ENCODE results near the gene DLG2. TPM values are rescaled to one million over a fixed set of nuclear protein-coding genes. Genes with fewer than 3 reads are reported as not detected.

Gene DLG2
- total RNA-seq, 1 donor from 2014 or later, result 0.43 TPM

GRCh38 chr11:84480131-84480530, 1147.0 kb downstream of the DLG2 start:
- no peaks in the 10 kb centered on the region for H3K4me1 ChIP-seq
- no peak overlapping the region for H3K4me3 ChIP-seq
- DNase-seq (ENCODE audit: low spot score in 2 of 2), result no peak
- intact Hi-C loops (cut with DNase I), result no loop called here
- H3K27me3 ChIP-seq, result no peaks in the 10 kb centered on the region
- no peaks in the 10 kb centered on the region for H3K9me3 ChIP-seq
- H3K36me3 ChIP-seq, result no peaks in the 10 kb centered on the region
- no peak overlapping the region for H3K27ac ChIP-seq
- no peak for TF ChIP-seq CTCF (IDR thresholded peaks at IDR 0.05)

GRCh38 chr11:84476581-84476980, 1150.6 kb downstream of the DLG2 start:
- no peaks in the 10 kb centered on the region for H3K27me3 ChIP-seq
- H3K4me1 ChIP-seq, result no peaks in the 10 kb centered on the region
- DNase-seq (ENCODE audit: low spot score in 2 of 2), result no peak
- intact Hi-C loops (cut with DNase I), result no loop called here
- no peaks in the 10 kb centered on the region for H3K36me3 ChIP-seq
- H3K4me3 ChIP-seq, result no peak overlapping the region
- TF ChIP-seq CTCF (IDR thresholded peaks at IDR 0.05), result no peak
- no peaks in the 10 kb centered on the region for H3K9me3 ChIP-seq
- H3K27ac ChIP-seq, result no peak overlapping the region

- intact Hi-C loops (cut with DNase I), result no loop called here
- H3K9me3 ChIP-seq, result no peaks in the 10 kb centered on the region
- TF ChIP-seq CTCF (IDR thresholded peaks at IDR 0.05), result no peak
Observed at GRCh38 chr11:84471501-84471900, 1155.6 kb downstream of the DLG2 start.

GRCh38 chr11:84468235-84468634, 1158.9 kb downstream of the DLG2 start:
- no peak for DNase-seq (ENCODE audit: low spot score in 2 of 2)
- H3K36me3 ChIP-seq, result no peaks in the 10 kb centered on the region
- no peaks in the 10 kb centered on the region for H3K4me1 ChIP-seq
- no peaks in the 10 kb centered on the region for H3K27me3 ChIP-seq
- intact Hi-C loops (cut with DNase I), result no loop called here
- no peaks in the 10 kb centered on the region for H3K9me3 ChIP-seq
- no peak overlapping the region for H3K27ac ChIP-seq
- no peak for TF ChIP-seq CTCF (IDR thresholded peaks at IDR 0.05)
- no peak overlapping the region for H3K4me3 ChIP-seq

More at GRCh38 chr11:84471501-84471900, 1155.6 kb downstream of the DLG2 start:
- no peak overlapping the region for H3K27ac ChIP-seq
- DNase-seq (ENCODE audit: low spot score in 2 of 2), result no peak
- no peaks in the 10 kb centered on the region for H3K27me3 ChIP-seq
- no peaks in the 10 kb centered on the region for H3K4me1 ChIP-seq
- H3K36me3 ChIP-seq, result no peaks in the 10 kb centered on the region
- H3K4me3 ChIP-seq, result no peak overlapping the region

GRCh38 chr11:84465040-84465439, 1162.1 kb downstream of the DLG2 start:
- intact Hi-C loops (cut with DNase I), result no loop called here
- TF ChIP-seq CTCF (IDR thresholded peaks at IDR 0.05), result no peak
- H3K27me3 ChIP-seq, result no peaks in the 10 kb centered on the region
- H3K4me1 ChIP-seq, result no peaks in the 10 kb centered on the region
- no peaks in the 10 kb centered on the region for H3K36me3 ChIP-seq
- DNase-seq (ENCODE audit: low spot score in 2 of 2), result no peak
- H3K9me3 ChIP-seq, result no peaks in the 10 kb centered on the region
- no peak overlapping the region for H3K27ac ChIP-seq
- no peak overlapping the region for H3K4me3 ChIP-seq

GRCh38 chr11:84455691-84456090, 1171.5 kb downstream of the DLG2 start:
- intact Hi-C loops (cut with DNase I), result no loop called here
- no peak for DNase-seq (ENCODE audit: low spot score in 2 of 2)
- Histone ChIP-seq H3K9me3 (no peaks in the 10 kb centered on the region), H3K27me3 (no peaks in the 10 kb centered on the region), H3K4me1 (no peaks in the 10 kb centered on the region), H3K4me3 (no peak overlapping the region), H3K27ac (no peak overlapping the region), H3K36me3 (no peaks in the 10 kb centered on the region)
- TF ChIP-seq CTCF (IDR thresholded peaks at IDR 0.05), result no peak
